Lung (tissue), 12 donors: ENCODE results near the gene SYNE1. TPM values are rescaled to one million over a fixed set of nuclear protein-coding genes. Genes with fewer than 3 reads are reported as not detected.
"Not testable (repeated sequence)": the region's sequence is repeated elsewhere in the genome, so short reads cannot be mapped to it uniquely, and the experiment has no call there.

ENCODE experiments used
- ATAC-seq: fragments of 200-7000 bp; cut with Tn5 transposase; one replicate; pipeline ENCODE4 v1.9.1; 2020; ENCODE audit warnings: moderate number of reproducible peaks; ENCODE audit not compliant: insufficient read depth, low FRiP score
- DNase-seq, 3 donors: peaks; one replicate each; pipeline ENCODE4 v3.0.0-alpha.2; 2013 to 2017
- H3K27ac ChIP-seq, 2 donors: one replicate each; pipeline ENCODE4 v1.5.1; 2013; ENCODE audit warnings: mild to moderate bottlenecking in 2 of 2, moderate library complexity in 2 of 2, control low read depth in 1 of 2, inconsistent platforms in 1 of 2, low read depth in 1 of 2, low read length in 1 of 2
- H3K27me3 ChIP-seq, 3 donors: one replicate each; pipeline ENCODE4 v1.5.1; 2013; ENCODE audit warnings: low read length in 2 of 3; ENCODE audit not compliant: control insufficient read depth in 3 of 3, insufficient read depth in 3 of 3
- H3K36me3 ChIP-seq, 4 donors: one replicate each; pipeline ENCODE4 v1.5.1; 2013; ENCODE audit warnings: low read length in 4 of 4, mild to moderate bottlenecking in 1 of 4, moderate library complexity in 1 of 4; ENCODE audit not compliant: control insufficient read depth in 4 of 4, insufficient read depth in 4 of 4
- H3K4me1 ChIP-seq, 5 donors: one replicate each; pipeline ENCODE4 v1.5.1; 2013; ENCODE audit warnings: low read length in 5 of 5, mild to moderate bottlenecking in 2 of 5, moderate library complexity in 1 of 5; ENCODE audit not compliant: control insufficient read depth in 5 of 5, insufficient read depth in 5 of 5
- H3K4me3 ChIP-seq: one replicate; pipeline ENCODE4 v1.5.1; 2013; ENCODE audit warnings: mild to moderate bottlenecking, control low read depth, moderate library complexity
- H3K9ac ChIP-seq, 2 donors: one replicate each; pipeline ENCODE4 v1.5.1; 2013; ENCODE audit warnings: low read length in 2 of 2, control low read depth in 1 of 2; ENCODE audit not compliant: insufficient read depth in 1 of 2
- H3K9me3 ChIP-seq, 4 donors: one replicate each; pipeline ENCODE4 v1.5.1; 2013; ENCODE audit warnings: low read length in 3 of 4, mild to moderate bottlenecking in 1 of 4, moderate library complexity in 1 of 4; ENCODE audit not compliant: control insufficient read depth in 4 of 4, insufficient read depth in 3 of 4
- CTCF ChIP-seq: IDR thresholded peaks from 2 replicates; pipeline ENCODE4 v1.5.1; 2012; ENCODE audit warnings: mild to moderate bottlenecking; ENCODE audit errors: control extremely low read depth, extremely low read depth
- whole genome bisulfite sequencing, 2 donors: extraction: QIAGEN DNeasy Blood & Tissue Kit; methylation state at CpG; one replicate each; pipeline ENCODE4 v1.1.7; 2013; 5-methylcytosine and 5-hydroxymethylcytosine counted together
- polyA plus RNA-seq, 2 donors: library from polyadenylated mRNA; stranded (reverse); fragments of 200-250 nt; gene quantifications; one replicate each; pipeline ENCODE4 v1.2.1, GENCODE V29; 2013
- total RNA-seq, 2 donors: library from RNA; depleted of rRNA in 1 of 2; stranded (reverse); fragments of >200 nt in 1 of 2; gene quantifications; one replicate each; pipeline ENCODE4 v1.2.1, GENCODE V29; 2014 to 2021
- donor health status: control.
- donor health status: control.
- donor health status: Bipolar disorder and iron deficiency.
- donor health status: healthy.
- donor health status: DM: yes; HTN: yes; CAD: no.

The SYNE1 gene
- total and polyA plus RNA-seq, 4 donors: 26.4 to 352 (median 131) TPM

- Histone ChIP-seq H3K9me3 (peaks cover 0 to 2% (median 0%) of the 10 kb centered on the region in 4 donors), H3K4me1 (peaks cover 0 to under 1% (median 0%) of the 10 kb centered on the region in 5 donors), H3K27ac (no peak overlapping the region), H3K36me3 (no peaks in the 10 kb centered on the region), H3K4me3 (no peak overlapping the region), H3K9ac (no peak overlapping the region), H3K27me3 (no peaks in the 10 kb centered on the region)
- no peak for DNase-seq
- ATAC-seq: no peak
- TF ChIP-seq CTCF: no peak
- WGBS, 2 donors: 93 to 98% methylated on average over 3 of the region's 3 CpGs
These were observed 24.6 kb upstream of the SYNE1 start for GRCh38 chr6:152661776-152662175.

- no peak overlapping the region for H3K9ac ChIP-seq
- ATAC-seq (no peak), DNase-seq (no peak)
- whole genome bisulfite sequencing, 2 donors: 77 to 80% methylated on average over 3 of the region's 3 CpGs
- H3K27ac ChIP-seq: no peak overlapping the region
- H3K4me1 ChIP-seq: peaks cover 0 to 1% (median 0%) of the 10 kb centered on the region in 5 donors
- no peaks in the 10 kb centered on the region for H3K27me3 ChIP-seq
- no peak for TF ChIP-seq CTCF
- no peaks in the 10 kb centered on the region for H3K36me3 ChIP-seq
- H3K9me3 ChIP-seq: peaks cover 0 to 2% (median 0%) of the 10 kb centered on the region in 4 donors
- H3K4me3 ChIP-seq: no peak overlapping the region
These were observed 14.8 kb upstream of the SYNE1 start for GRCh38 chr6:152651986-152652385.

- DNase-seq (peak in 2 of 3 donors; percentile 65 to 82), ATAC-seq (no peak)
- no peak overlapping the region for H3K4me3 ChIP-seq
- H3K4me1 ChIP-seq: no peaks in the 10 kb centered on the region
- 35 to 75% methylated on average over 2 of the region's 2 CpGs for WGBS, 2 donors
- H3K27ac ChIP-seq: no peak overlapping the region
- H3K9ac ChIP-seq: no peak overlapping the region
- no peaks in the 10 kb centered on the region for H3K9me3 ChIP-seq
- no peaks in the 10 kb centered on the region for H3K27me3 ChIP-seq
- TF ChIP-seq CTCF: no peak
- H3K36me3 ChIP-seq: no peaks in the 10 kb centered on the region
These were observed 10.9 kb upstream of the SYNE1 start for GRCh38 chr6:152648105-152648504.

- H3K4me3 ChIP-seq, H3K36me3 ChIP-seq, H3K9ac ChIP-seq, H3K27ac ChIP-seq, H3K9me3 ChIP-seq, H3K27me3 ChIP-seq, DNase-seq, H3K4me1 ChIP-seq, ATAC-seq: not testable (repeated sequence)
- WGBS, 2 donors: 87 to 92% methylated on average over 4 of the region's 4 CpGs
These were observed 9.6 kb upstream of the SYNE1 start for GRCh38 chr6:152646732-152647131.
